Tibial nerve (tissue), 4 donors: ENCODE measurements around the gene C5orf58. TPM values are rescaled to one million over a fixed set of nuclear protein-coding genes. Genes with fewer than 3 reads are reported as not detected.

ENCODE experiments used
- DNase-seq, 2 donors: peaks; one replicate each; pipeline ENCODE4 v3.0.0-alpha.2; 2019; ENCODE audit warnings: low spot score in 2 of 2
- H3K27ac ChIP-seq, 4 donors: fragments of 200-600 bp; sonication (generic) in 3 of 4; one replicate each; pipeline ENCODE4 v1.5.1; 2017 to 2019; ENCODE audit warnings: mild to moderate bottlenecking in 1 of 4
- H3K27me3 ChIP-seq, 2 donors: fragments of 200-600 bp; sonication (generic) in 1 of 2; one replicate each; pipeline versions ENCODE4 v1.5.1 to v1.6.0; 2017 to 2019
- H3K36me3 ChIP-seq, 3 donors: fragments of 200-600 bp; sonication (generic); one replicate each; pipeline ENCODE4 v1.5.1; 2018 to 2019
- H3K4me1 ChIP-seq, 4 donors: fragments of 200-600 bp; sonication (generic) in 3 of 4; one replicate each; pipeline ENCODE4 v1.5.1; 2017 to 2019
- H3K4me3 ChIP-seq, 4 donors: fragments of 200-600 bp; sonication (generic) in 3 of 4; one replicate each; pipeline ENCODE4 v1.5.1; 2017 to 2019; ENCODE audit warnings: mild to moderate bottlenecking in 1 of 4, moderate library complexity in 1 of 4
- H3K9me3 ChIP-seq, 4 donors: fragments of 200-600 bp; sonication (generic) in 3 of 4; one replicate each; pipeline ENCODE4 v1.5.1; 2017 to 2019
- CTCF ChIP-seq, 5 experiments: fragments of 200-600 bp in 3 of 5; fragments of 450-650 bp in 2 of 5; sonication (generic) in 3 of 5; IDR thresholded peaks; one replicate each; pipeline ENCODE4 v1.5.1; 2016 to 2019; ENCODE audit warnings: antibody characterized with exemption in 5 of 5, mild to moderate bottlenecking in 3 of 5, moderate library complexity in 2 of 5
- EP300 ChIP-seq, 2 donors: sonication (generic); formaldehyde crosslinking; IDR thresholded peaks; one replicate each; pipeline ENCODE4 v1.6.1; 2017; ENCODE audit warnings: antibody characterized with exemption in 2 of 2, mild to moderate bottlenecking in 1 of 2
- POLR2A ChIP-seq, 2 donors: fragments of 450-650 bp; IDR thresholded peaks; one replicate each; pipeline ENCODE4 v1.6.1; 2017; ENCODE audit warnings: antibody characterized with exemption in 2 of 2, mild to moderate bottlenecking in 2 of 2, moderate library complexity in 2 of 2
- WGBS, 2 donors: methylation state at CpG; one replicate each; pipeline ENCODE4 v1.1.5; 2018; 5-methylcytosine and 5-hydroxymethylcytosine counted together
- total RNA-seq, 4 donors: library from RNA; depleted of rRNA; stranded (reverse); fragments of >200 nt; gene quantifications; one replicate each; pipeline ENCODE4 v1.1.0, GENCODE V29; 2016

The C5orf58 gene
- total RNA-seq, 4 donors from 2014 or later: 1.5 TPM; not detected in 3

- Histone ChIP-seq H3K27me3 (no peaks in the 10 kb centered on the region), H3K4me1 (peaks cover 0 to 17% (median 8%) of the 10 kb centered on the region in 4 donors), H3K27ac (no peak overlapping the region), H3K4me3 (no peak overlapping the region), H3K36me3 (no peaks in the 10 kb centered on the region), H3K9me3 (no peaks in the 10 kb centered on the region)
- no peak for TF ChIP-seq EP300 (IDR thresholded peaks at IDR 0.05)
- no peak for TF ChIP-seq POLR2A (IDR thresholded peaks at IDR 0.05)
- TF ChIP-seq CTCF (IDR thresholded peaks at IDR 0.05): peak; percentile 23 to 67 (median 58)
- no peak for DNase-seq
Observed at GRCh38 chr5:170216257-170216864, 16.4 kb upstream of the C5orf58 start.

- TF ChIP-seq EP300 (IDR thresholded peaks at IDR 0.05) (no peak), CTCF (IDR thresholded peaks at IDR 0.05) (no peak), POLR2A (IDR thresholded peaks at IDR 0.05) (no peak)
- WGBS, 2 donors: 84 to 85% methylated on average over 5 of the region's 5 CpGs
- Histone ChIP-seq H3K4me1 (peaks cover 0 to 30% (median 13%) of the 10 kb centered on the region in 4 donors), H3K9me3 (no peaks in the 10 kb centered on the region), H3K36me3 (no peaks in the 10 kb centered on the region), H3K27me3 (no peaks in the 10 kb centered on the region), H3K4me3 (no peak overlapping the region), H3K27ac (no peak overlapping the region)
- no peak for DNase-seq
Observed at GRCh38 chr5:170217831-170218230, 15.0 kb upstream of the C5orf58 start.

- H3K9me3 ChIP-seq: no peaks in the 10 kb centered on the region
- whole genome bisulfite sequencing, 2 donors: 35 to 43% methylated on average over 1 of the region's 1 CpG
- TF ChIP-seq POLR2A (IDR thresholded peaks at IDR 0.05) (no peak), EP300 (IDR thresholded peaks at IDR 0.05) (no peak), CTCF (IDR thresholded peaks at IDR 0.05) (no peak)
- H3K36me3 ChIP-seq: no peaks in the 10 kb centered on the region
- no peak for DNase-seq
- H3K27ac ChIP-seq: no peak overlapping the region
- no peaks in the 10 kb centered on the region for H3K27me3 ChIP-seq
- no peak overlapping the region for H3K4me3 ChIP-seq
- H3K4me1 ChIP-seq: peaks cover 0 to 39% (median 20%) of the 10 kb centered on the region in 4 donors
Observed at GRCh38 chr5:170218726-170219125, 14.1 kb upstream of the C5orf58 start.

GRCh38 chr5:170219615-170220014 lies 13.2 kb upstream of the C5orf58 start:
- 53 to 58% methylated on average over 2 of the region's 2 CpGs for WGBS, 2 donors
- Histone ChIP-seq H3K4me3 (no peak overlapping the region), H3K9me3 (no peaks in the 10 kb centered on the region), H3K27ac (peak overlapping the region in 1 of 4 donors; percentile 24), H3K36me3 (no peaks in the 10 kb centered on the region), H3K27me3 (no peaks in the 10 kb centered on the region), H3K4me1 (peaks cover 0 to 46% (median 21%) of the 10 kb centered on the region in 4 donors)
- no peak for DNase-seq
- TF ChIP-seq CTCF (IDR thresholded peaks at IDR 0.05): no peak
- no peak for TF ChIP-seq POLR2A (IDR thresholded peaks at IDR 0.05)
- no peak for TF ChIP-seq EP300 (IDR thresholded peaks at IDR 0.05)

- Histone ChIP-seq H3K4me3 (no peak overlapping the region), H3K36me3 (no peaks in the 10 kb centered on the region), H3K27me3 (no peaks in the 10 kb centered on the region), H3K9me3 (no peaks in the 10 kb centered on the region), H3K27ac (peak overlapping the region in 2 of 4 donors; percentile 24 to 78), H3K4me1 (peaks cover 0 to 46% (median 21%) of the 10 kb centered on the region in 4 donors)
- WGBS, 2 donors: 89 to 94% methylated on average over 2 of the region's 2 CpGs
- TF ChIP-seq CTCF (IDR thresholded peaks at IDR 0.05): no peak
- no peak for TF ChIP-seq POLR2A (IDR thresholded peaks at IDR 0.05)
- TF ChIP-seq EP300 (IDR thresholded peaks at IDR 0.05): no peak
- no peak for DNase-seq
Observed at GRCh38 chr5:170220191-170220590, 12.6 kb upstream of the C5orf58 start.
